ENCODE results near the gene RAP1GAP.

DNA sequence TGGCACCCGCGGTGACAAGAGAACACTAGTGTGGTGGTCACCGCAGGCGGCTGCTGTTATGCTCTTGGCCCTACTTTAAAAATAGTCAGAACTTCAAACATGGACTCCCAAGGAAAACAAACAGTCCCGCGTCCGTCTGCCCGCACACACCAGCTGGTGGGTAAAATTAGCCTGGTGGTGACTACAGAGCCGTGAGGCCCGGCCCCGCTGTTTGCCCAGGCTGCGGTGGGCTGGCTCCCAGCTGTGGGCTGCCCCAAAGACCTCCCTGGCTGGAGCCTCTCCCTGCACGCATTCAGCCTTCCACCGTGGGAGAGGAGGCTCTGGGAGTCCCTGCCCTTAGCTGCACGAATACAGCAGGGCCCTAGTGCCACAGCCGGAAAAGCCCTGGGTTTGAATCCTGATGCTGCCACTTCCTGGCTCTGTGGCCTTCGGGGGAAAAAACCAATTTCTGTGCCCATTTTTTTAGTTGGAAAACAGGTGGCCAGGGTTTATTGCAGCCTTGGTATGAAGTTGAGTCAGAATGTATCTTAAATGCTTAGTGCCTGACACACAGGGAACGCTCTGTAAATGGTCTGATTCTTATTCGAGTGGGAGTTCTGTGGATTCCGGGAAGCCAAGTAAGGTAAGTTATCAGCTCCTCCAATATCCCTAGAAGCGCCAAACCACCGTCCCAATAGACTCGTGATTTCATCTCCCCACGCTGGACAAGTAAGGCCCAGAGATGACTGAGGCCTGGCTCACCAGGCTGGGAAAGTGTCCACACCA is 101.7 kb downstream of the RAP1GAP start:
- TF ChIP-seq, protein P1, sequence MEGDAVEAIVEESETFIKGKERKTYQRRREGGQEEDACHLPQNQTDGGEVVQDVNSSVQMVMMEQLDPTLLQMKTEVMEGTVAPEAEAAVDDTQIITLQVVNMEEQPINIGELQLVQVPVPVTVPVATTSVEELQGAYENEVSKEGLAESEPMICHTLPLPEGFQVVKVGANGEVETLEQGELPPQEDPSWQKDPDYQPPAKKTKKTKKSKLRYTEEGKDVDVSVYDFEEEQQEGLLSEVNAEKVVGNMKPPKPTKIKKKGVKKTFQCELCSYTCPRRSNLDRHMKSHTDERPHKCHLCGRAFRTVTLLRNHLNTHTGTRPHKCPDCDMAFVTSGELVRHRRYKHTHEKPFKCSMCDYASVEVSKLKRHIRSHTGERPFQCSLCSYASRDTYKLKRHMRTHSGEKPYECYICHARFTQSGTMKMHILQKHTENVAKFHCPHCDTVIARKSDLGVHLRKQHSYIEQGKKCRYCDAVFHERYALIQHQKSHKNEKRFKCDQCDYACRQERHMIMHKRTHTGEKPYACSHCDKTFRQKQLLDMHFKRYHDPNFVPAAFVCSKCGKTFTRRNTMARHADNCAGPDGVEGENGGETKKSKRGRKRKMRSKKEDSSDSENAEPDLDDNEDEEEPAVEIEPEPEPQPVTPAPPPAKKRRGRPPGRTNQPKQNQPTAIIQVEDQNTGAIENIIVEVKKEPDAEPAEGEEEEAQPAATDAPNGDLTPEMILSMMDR (conservative IDR thresholded peaks at IDR 0.05; ENCODE audit: low read length), result no peak
- no peak for TF ChIP-seq EZH2phosphoT487 (IDR thresholded peaks at IDR 0.05; ENCODE audit: borderline replicate concordance)

Data from Loucy (cell line).